ENCODE measurements around the gene NEBL.

NEBL gene

GRCh38 chr10:20856484-20856883 lies 40.6 kb downstream of the NEBL start:
- TF ChIP-seq GATA2 (IDR thresholded peaks at IDR 0.05; ENCODE audit: low read depth, low read length) (no peak), GATA3 (IDR thresholded peaks at IDR 0.05; ENCODE audit: low read depth, low read length) (no peak)

DNA sequence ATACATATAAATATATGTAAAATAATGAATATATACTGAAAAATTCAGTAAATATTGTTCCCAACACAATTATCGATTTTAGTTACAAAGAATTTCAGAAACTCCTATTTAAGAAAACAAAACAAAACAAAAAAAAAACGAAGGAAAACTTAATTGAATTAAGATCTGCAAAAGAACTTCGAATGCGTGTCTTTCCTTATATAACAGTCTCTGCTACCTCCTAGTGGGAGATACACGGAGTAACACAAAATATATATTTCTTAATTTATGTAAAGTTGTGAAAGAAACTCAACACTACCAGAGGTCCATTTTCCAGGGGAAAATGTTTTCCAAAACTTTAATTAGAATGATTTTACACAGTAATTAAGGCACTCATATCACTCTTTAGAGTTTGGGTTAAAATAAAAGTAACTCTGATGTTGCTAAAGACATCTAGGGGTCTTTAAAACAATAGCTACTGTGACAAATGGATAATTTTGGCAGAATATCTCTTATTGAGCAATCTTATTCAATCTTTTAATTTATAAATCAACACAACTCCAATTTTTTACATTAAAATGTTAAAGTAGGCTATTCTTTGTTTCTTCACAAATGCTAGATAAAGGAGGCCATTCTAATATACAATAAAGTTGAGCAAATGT lies 41.6 kb downstream of the NEBL start:
- TF ChIP-seq GATA2 (IDR thresholded peaks at IDR 0.05; ENCODE audit: low read depth, low read length) (no peak), GATA3 (IDR thresholded peaks at IDR 0.05; ENCODE audit: low read depth, low read length) (no peak)

- no peak for TF ChIP-seq GATA2 (IDR thresholded peaks at IDR 0.05; ENCODE audit: low read depth, low read length)
- no peak for TF ChIP-seq GATA3 (IDR thresholded peaks at IDR 0.05; ENCODE audit: low read depth, low read length)
Measured at GRCh38 chr10:20853276-20853675, 43.8 kb downstream of the NEBL start.

DNA sequence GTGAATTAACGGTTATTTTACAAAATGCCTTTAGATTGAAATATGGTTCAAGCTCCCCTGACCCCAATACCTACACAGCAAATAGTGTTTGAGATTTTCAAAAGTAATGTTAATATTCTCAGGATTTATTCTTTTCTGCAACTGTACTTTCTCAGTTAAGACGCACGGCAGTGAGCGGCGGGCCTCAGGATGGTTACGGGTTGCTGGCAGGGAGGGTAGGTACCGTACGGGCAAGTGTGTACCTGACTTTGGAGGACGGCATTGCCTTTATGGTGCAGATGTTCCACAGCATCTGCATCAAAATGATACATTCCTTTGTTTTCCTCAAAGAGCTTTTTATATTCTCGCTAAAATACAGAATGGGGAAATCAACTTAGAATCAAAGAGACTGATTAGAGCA lies 44.8 kb downstream of the NEBL start:
- TF ChIP-seq GATA3 (IDR thresholded peaks at IDR 0.05; ENCODE audit: low read depth, low read length) (no peak), GATA2 (IDR thresholded peaks at IDR 0.05; ENCODE audit: low read depth, low read length) (no peak)

- TF ChIP-seq GATA2 (IDR thresholded peaks at IDR 0.05; ENCODE audit: low read depth, low read length) (no peak), GATA3 (IDR thresholded peaks at IDR 0.05; ENCODE audit: low read depth, low read length) (no peak)
Measured at GRCh38 chr10:20847512-20847911, 49.6 kb downstream of the NEBL start.

DNA sequence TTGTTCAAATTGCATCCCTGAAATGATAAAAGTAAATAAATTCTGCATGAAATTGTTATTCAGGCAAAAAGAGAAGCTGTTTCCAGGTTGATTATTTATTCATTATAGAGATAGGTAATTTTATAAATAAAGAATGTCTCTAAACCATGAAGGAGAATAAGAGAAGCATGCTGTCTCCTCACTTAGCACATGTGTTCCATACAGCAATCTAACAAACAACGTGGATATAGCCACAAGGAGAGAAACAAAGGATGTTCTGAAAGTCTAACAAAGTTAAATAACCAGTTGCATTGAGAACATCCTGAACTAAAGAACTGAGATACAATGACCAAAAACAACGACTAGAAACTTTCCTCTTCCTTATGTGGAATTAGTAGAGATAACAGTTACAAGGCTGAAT lies 50.8 kb downstream of the NEBL start:
- TF ChIP-seq GATA2 (IDR thresholded peaks at IDR 0.05; ENCODE audit: low read depth, low read length) (no peak), GATA3 (IDR thresholded peaks at IDR 0.05; ENCODE audit: low read depth, low read length) (no peak)

- TF ChIP-seq GATA3 (IDR thresholded peaks at IDR 0.05; ENCODE audit: low read depth, low read length) (no peak), GATA2 (IDR thresholded peaks at IDR 0.05; ENCODE audit: low read depth, low read length) (no peak)
Measured at GRCh38 chr10:20841419-20841818, 55.7 kb downstream of the NEBL start.

DNA sequence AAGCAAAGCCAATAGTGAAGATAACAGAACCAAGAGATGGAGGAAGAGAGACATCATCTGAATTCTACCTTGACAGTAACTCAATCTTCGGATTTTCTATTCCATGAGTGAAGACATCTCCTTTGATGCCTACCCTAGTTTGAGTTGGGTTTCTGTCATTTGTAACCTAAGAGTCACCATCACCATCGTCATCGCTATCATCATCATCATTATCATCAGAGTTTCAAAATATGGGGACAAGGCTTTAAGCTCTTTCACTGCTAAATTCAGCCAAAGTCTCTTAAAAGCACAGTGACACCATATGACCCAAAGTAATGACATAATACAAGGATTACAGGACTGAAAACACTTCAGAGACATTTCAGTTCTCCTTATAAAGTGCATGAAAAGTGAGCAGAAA lies 57.2 kb downstream of the NEBL start:
- TF ChIP-seq GATA3 (IDR thresholded peaks at IDR 0.05; ENCODE audit: low read depth, low read length): no peak
- TF ChIP-seq GATA2 (IDR thresholded peaks at IDR 0.05; ENCODE audit: low read depth, low read length): no peak

GRCh38 chr10:20839141-20839540 lies 58.0 kb downstream of the NEBL start:
- no peak for TF ChIP-seq GATA3 (IDR thresholded peaks at IDR 0.05; ENCODE audit: low read depth, low read length)
- TF ChIP-seq GATA2 (IDR thresholded peaks at IDR 0.05; ENCODE audit: low read depth, low read length): no peak

GRCh38 chr10:20836401-20836800 lies 60.7 kb downstream of the NEBL start:
- TF ChIP-seq GATA3 (IDR thresholded peaks at IDR 0.05; ENCODE audit: low read depth, low read length) (no peak), GATA2 (IDR thresholded peaks at IDR 0.05; ENCODE audit: low read depth, low read length) (no peak)

GRCh38 chr10:20835335-20835734 lies 61.8 kb downstream of the NEBL start:
- no peak for TF ChIP-seq GATA3 (IDR thresholded peaks at IDR 0.05; ENCODE audit: low read depth, low read length)
- TF ChIP-seq GATA2 (IDR thresholded peaks at IDR 0.05; ENCODE audit: low read depth, low read length): no peak

DNA sequence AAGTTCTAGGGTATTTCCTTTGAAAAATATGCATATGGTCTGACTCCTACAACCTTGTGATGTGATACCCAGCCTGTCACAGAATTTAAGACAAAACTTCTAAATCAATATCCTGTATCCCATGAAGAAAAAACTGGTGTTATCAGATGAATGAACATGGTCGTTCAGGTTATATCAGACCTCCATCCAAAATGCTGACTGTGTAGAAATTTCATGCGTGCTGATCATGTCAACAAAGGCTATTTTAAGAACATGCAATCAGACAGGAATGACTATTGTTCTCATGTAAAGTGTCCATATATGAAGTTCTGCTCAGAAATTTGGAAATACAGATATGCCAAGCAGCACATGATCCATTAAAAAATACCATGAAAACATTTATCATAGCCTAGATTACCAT lies 62.3 kb downstream of the NEBL start:
- no peak for TF ChIP-seq GATA2 (IDR thresholded peaks at IDR 0.05; ENCODE audit: low read depth, low read length)
- no peak for TF ChIP-seq GATA3 (IDR thresholded peaks at IDR 0.05; ENCODE audit: low read depth, low read length)

DNA sequence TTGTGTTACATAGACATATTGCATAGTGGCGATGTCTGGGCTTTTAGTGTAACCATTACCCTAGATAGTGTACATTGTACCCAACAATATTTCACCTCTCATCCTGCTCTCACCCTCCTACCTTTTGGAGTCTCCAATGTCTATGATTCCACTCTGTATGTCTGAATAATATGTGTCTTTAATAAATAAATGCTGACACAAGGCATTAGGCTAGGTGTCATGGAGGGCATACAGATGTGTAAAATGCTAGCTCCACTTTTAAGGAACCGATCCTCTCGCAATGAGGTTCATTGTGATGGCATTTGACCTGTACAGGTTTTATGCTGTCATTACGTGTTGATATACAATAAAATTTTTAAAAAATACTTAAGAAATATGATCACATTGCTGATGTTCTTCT lies 74.3 kb downstream of the NEBL start:
- TF ChIP-seq GATA2 (IDR thresholded peaks at IDR 0.05; ENCODE audit: low read depth, low read length): no peak
- no peak for TF ChIP-seq GATA3 (IDR thresholded peaks at IDR 0.05; ENCODE audit: low read depth, low read length)

DNA sequence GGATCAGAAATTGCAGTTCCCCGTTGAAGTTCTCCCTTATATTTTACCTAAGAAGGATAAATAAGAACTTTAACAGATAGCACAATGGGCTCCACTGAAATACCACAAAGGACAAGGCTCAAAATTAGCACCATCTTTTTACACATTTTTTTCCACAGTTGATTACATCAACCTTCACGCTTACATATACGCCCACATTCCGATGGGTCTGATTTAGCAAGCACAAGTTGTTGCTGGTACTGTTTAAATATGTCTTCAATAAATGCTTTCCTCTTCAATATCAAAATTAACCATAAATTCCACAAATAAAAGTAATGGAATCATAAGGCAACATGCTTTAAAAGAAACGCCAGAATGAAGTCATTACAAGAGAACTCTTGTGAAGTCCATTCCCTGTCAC lies 79.5 kb downstream of the NEBL start:
- no peak for TF ChIP-seq GATA2 (IDR thresholded peaks at IDR 0.05; ENCODE audit: low read depth, low read length)
- TF ChIP-seq GATA3 (IDR thresholded peaks at IDR 0.05; ENCODE audit: low read depth, low read length): no peak

- no peak for TF ChIP-seq GATA3 (IDR thresholded peaks at IDR 0.05; ENCODE audit: low read depth, low read length)
- TF ChIP-seq GATA2 (IDR thresholded peaks at IDR 0.05; ENCODE audit: low read depth, low read length): no peak
Measured at GRCh38 chr10:20817116-20817515, 80.0 kb downstream of the NEBL start.

DNA sequence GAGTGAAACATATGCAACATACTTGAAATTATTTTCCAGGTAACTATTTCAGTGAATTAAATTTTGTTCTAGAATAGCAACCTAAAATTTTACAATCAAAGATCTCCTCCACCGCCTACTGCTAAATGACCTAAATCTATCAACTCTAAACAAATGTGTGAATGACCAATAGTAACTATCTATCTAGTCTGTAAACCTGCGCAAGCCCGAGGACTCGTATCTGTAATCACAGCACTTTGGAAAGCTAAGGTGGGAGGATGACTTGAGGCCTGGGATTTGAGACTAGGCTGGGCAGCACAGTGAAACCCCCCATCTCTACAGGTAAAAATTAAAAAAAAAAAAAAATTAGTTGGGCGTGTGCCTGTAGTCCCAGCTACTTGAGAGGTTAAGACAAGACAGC lies 83.0 kb downstream of the NEBL start:
- TF ChIP-seq GATA2 (IDR thresholded peaks at IDR 0.05; ENCODE audit: low read depth, low read length) (no peak), GATA3 (IDR thresholded peaks at IDR 0.05; ENCODE audit: low read depth, low read length) (no peak)
